Hematopoietic multipotent progenitor cell treated with erythropoietin and hydrocortisone succinate and interleukin-3 and kit ligand, for 4 days (in vitro differentiated cells): ENCODE measurements around the gene SLC4A3.
A peak's percentile ranks its signal among the peaks of the same experiment; 100 is the strongest.

Experiments used
- DNase-seq: peaks from one replicate; pipeline ENCODE4 v3.0.0-alpha.2; 2015

Gene SLC4A3

DNA sequence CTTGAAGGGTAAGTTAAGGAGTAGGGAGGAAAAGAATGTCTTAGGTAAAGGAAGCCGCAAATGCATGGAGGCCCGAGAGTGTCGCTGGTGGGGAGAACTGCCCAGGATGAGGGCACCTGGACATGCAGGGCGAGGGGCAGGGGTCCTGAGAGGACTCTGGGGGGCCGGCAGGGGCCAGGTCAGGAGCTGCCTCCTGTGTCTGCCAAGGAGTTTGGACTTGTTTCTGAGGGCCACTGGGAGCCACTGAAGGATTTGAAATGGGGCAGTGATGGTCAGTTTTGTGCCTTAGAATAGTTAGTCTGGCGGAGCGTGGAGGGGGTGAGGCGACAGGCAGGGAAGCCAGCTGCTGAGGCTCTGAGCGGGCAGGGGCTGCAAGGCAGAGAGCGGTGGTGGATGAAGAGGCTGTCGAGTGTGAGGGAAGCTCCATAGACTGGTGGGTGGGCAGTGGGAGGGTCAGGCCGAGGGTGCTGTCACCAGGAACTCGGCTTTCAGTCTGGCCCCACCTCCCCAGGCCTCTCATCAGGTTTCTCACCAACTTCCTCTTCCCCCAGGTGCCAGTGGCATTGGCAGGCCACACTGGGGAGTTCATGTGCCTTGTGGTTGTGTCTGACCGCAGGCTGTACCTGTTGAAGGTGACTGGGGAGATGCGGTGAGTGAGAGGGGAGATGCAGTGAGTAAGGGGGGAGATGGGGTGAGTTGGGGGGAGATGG is 14.7 kb upstream of the SLC4A3 start:
- peak; percentile 44 for DNase-seq

GRCh38 chr2:219613461-219614070 is 13.9 kb upstream of the SLC4A3 start:
- no peak for DNase-seq

GRCh38 chr2:219614076-219614860 is 13.2 kb upstream of the SLC4A3 start:
- no peak for DNase-seq

GRCh38 chr2:219615036-219615435 is 12.4 kb upstream of the SLC4A3 start:
- no peak for DNase-seq

- DNase-seq, result no peak
Observed at GRCh38 chr2:219615894-219616293, 11.5 kb upstream of the SLC4A3 start.

- DNase-seq, result no peak
Observed at GRCh38 chr2:219616550-219616949, 10.9 kb upstream of the SLC4A3 start.

GRCh38 chr2:219618733-219619122 is 8.7 kb upstream of the SLC4A3 start:
- no peak for DNase-seq

DNA sequence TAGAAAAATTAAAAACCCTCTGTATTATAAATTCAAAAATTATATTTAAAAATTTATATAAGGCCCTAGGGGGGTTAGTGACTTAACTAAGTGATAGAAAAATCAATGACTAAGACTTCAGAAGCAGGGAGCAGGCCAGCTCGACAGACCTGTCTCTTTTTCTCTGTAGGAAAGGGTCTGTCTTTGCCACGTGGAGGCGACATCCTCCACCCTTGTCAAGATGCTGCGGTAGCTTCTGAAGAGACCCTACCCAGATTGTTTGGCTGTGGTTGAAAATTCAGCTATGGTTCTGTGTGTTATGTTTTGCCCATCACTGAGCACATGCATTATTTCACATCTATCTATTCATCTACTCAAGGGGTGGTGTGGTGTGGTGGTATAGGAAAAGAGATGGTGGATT is 8.2 kb upstream of the SLC4A3 start:
- no peak for DNase-seq

DNA sequence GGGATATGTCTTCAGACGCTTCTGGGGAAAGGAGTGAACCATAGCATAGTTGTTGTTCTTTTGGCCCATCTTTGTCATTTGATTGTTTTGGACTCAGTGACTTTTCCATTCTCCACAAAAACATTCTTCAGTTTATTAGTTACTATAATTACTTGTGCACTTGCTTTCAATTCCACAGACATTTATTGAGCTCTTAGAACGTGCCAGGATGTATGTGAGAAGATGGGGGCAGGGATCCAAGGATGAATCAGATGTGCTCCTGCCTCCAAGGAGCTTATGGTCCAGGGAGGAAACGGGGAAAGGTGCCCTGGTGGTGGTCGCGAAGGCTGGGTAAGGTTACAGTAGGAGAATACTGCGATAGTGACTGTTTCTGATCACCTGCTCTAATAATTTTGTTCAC is 6.9 kb upstream of the SLC4A3 start:
- DNase-seq, result no peak

- DNase-seq, result no peak
Observed at GRCh38 chr2:219621935-219622334, 5.5 kb upstream of the SLC4A3 start.

- no peak for DNase-seq
Observed at GRCh38 chr2:219622472-219622871, 5.0 kb upstream of the SLC4A3 start.

DNA sequence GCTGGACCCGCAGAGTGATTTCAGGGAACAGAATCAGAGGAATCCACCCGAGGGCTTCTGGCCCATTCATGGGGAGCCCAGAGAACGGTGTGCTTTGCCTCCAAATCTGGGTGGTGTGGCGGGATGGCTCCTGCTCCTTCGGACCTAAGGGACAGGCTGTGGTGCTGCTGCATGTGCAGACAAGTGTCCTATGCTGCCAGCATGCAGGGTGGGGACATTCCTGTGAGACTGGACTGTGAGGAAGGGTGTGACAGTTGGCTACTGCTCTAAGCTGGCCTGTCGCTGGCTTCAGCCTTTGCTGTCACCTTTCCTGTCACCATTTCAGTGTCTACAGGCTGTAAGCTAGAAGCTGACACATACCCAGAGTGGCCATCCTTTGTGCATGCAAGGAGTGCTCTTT is 2.9 kb upstream of the SLC4A3 start:
- no peak for DNase-seq

DNA sequence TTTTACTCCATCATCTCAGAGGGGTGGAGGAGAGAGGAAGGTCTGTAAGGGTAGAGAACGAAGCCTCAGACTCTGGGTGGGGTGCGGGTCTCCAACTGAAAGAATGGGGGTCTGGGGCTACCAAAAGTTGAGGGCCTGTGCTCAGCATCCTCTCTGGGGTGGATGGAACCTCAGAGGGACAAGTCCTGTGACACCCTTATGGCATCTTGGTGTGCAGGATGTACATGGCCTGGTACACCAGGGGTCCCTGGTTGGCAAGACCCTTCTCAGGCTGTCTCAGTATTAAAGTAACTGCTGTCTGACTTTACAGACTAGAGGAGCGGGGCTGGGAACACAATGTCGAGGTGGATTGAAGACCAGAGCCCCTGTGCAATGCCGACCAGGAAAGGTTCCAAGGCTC is 2.3 kb upstream of the SLC4A3 start:
- no peak for DNase-seq

DNA sequence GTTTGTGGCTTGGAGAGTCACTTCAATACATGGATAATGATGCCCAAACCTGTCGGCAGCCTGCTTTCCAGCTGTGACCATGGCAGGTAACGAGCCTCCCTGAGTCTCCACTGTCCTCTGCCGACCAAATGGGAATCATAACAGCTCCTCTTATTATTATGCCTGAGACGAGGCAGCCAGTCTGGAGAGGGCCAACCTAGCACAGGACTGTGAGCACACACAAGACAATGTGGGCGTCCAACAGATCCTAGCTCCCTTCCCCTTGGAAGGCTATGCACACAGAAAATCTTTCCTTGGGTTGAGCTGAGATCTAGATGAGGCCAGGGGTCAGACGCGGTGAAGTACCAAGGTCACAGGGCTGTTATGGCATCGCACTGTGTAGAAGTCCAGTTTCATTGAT is 890 bp upstream of the SLC4A3 start:
- DNase-seq, result no peak

DNA sequence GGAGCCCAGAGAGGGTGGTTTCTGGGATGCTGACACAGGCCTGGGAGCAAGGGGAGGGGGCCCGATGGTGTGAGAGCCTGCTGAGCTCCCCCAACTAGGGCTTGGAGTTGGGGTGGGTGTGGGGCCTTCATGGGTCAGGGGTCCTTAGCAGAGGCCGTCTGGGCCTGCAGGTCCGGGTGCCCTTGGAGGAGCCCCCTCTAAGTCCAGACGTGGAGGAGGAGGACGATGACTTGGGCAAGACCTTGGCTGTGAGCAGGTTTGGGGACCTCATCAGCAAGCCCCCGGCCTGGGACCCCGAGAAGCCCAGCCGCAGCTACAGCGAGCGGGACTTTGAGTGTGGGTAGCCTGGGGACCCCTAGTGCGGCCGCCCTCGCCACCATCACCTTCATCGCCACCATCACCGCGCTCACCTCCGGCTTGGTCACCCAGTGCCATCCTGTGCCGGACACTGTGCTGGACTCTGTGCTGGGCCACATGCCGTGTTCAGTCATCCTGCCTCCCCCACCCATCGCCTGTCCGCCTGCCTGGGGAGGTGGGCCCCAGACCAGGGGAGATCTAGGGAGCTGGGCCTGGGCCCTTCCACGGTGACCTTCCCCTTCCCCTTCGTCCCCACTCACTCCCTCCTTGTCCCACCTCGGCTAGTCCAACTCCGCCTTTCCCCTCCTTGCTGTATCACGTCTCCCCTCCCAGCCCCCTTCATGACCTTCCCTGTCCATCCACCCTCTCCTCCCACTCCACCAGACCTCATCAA is 980 bp downstream of the SLC4A3 start:
- no peak for DNase-seq

GRCh38 chr2:219628986-219629901 is 1.8 kb downstream of the SLC4A3 start:
- peak; percentile 42 for DNase-seq

DNA sequence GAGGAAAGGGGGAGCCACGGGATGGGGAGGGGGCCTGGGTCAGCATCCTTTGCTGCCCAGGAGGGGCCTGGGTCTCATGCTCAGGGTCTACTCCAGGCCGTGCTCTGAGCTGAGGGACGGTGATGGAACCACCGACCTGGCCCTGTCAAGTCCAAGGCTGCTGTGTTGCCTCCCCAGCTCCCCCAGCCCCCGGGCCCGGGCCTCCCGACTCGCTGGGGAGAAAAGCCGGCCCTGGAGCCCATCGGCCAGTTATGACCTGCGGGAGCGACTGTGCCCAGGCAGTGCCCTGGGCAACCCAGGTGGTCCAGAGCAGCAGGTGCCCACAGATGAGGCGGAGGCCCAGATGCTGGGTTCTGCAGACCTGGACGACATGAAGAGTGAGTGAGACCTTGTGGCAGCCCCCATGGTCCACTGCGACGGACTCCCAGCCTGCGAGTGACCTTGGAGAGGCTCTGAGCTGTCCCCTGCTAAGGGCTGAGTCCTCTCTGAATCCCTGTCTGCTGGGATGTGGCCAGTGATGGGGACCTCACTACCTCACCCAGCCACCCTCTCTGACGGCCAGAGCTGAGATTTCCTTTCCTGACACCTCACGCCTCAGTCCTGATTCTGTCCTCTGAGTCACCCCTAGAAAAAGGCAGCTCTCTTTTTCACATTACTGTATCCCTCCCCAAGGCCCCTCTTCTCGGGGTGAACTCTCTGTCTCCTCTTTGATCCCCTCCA is 2.7 kb downstream of the SLC4A3 start:
- DNase-seq, result no peak

DNA sequence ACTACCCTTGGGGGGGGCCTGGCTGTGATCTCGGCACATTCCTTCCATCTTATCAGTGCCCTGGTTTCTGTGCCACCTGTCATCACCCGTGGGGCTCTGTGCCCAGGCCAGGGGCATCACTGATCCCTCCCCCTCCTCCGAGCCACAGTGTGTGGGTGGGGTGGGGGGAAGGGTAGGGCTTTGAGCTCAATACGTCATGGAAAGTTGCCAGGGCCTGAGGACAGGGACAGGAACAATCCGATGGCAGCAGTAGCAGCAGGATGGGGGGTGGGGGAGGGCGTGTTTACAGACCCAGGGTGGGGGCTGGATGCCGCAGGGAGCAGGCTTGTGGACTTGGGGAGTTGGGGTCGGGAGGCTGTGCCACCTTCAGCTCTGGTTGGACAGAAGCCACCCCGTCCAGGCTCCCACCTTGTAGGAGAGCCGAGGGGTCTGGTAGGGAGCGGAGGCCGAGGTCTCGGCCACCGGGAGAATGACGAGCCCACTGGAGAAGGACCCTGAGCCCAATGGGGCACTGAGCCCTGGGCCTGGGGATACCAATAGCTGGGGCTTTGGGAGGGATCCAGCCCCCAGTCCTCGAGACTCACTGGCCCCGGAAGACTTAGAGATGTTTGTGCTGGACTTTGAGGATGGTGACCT is 3.5 kb downstream of the SLC4A3 start:
- DNase-seq, result no peak

GRCh38 chr2:219631406-219631891 is 4.0 kb downstream of the SLC4A3 start:
- no peak for DNase-seq

DNA sequence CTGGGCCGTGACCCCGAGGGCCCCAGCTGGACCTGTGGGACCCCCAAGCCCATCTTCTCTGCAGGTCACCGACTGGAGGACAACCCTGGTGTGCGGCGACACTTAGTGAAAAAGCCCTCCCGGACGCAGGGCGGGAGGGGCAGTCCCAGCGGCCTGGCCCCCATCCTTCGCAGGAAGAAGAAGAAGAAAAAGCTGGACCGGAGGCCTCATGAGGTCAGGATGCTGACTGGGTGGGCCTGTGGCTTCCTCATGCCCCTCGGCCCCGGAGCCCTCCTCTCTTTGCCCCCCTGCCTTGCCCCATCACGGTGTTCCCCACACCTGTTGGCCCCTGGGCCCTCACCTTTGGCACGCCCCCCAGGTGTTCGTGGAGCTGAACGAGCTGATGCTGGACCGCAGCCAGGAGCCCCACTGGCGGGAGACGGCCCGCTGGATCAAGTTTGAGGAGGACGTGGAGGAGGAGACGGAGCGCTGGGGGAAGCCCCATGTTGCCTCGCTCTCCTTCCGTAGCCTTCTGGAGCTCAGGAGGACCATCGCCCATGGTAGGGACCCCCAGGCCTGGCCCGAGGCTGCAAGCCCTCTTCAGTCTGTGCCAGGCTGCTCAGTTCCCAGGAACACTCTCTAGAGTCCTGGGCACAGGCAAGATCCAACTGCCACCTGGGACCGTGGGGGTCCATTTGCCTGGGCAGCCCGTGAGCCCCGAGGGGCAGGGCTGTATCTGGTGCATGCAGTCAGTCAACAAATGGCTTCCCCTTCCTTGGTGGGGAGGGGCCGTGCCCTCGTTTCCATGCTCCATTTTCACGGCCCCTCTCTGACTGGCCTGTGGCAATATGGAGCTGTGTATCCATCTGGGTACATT is 4.7 kb downstream of the SLC4A3 start:
- DNase-seq, result no peak
